IMR-90 (cell line): ENCODE data around the gene NR2F1. TPM values are rescaled to one million over a fixed set of nuclear protein-coding genes. Genes with fewer than 3 reads are reported as not detected.

Source experiments
- FOS ChIP-seq: fragments of 150-350 bp; IDR thresholded peaks from 2 replicates; pipeline ENCODE4 v1.6.1; 2016; ENCODE audit warnings: low read depth, low read length
- MXI1 ChIP-seq: IDR thresholded peaks from 2 replicates; pipeline ENCODE4 v1.6.1; 2012; ENCODE audit warnings: low read depth, mild to moderate bottlenecking, low read length, moderate library complexity, borderline replicate concordance
- polyA plus RNA-seq, 3 experiments: library from polyadenylated mRNA; depleted of rRNA; stranded (reverse); fragments of >200 nt; gene quantifications; 2 replicates each; pipeline ENCODE4 v1.2.3, GENCODE V29; 2012; ENCODE audit warnings: low replicate concordance in 1 of 3
- total RNA-seq: library from RNA; depleted of rRNA; stranded (reverse); fragments of >200 nt; gene quantifications from 2 replicates; pipeline ENCODE4 v1.2.3, GENCODE V29; 2012

NR2F1 gene
- total and polyA plus RNA-seq, 2 of the 4 experiments (the other 2 are of a cell fraction) = 19.0 to 160 TPM

- TF ChIP-seq FOS (no peak), MXI1 (no peak)
Observed at GRCh38 chr5:93603078-93603792, 20.2 kb downstream of the NR2F1 start (continued).
